GM12864 (cell line): Measurements from ENCODE around the gene ZDHHC18.
"Not testable (repeated sequence)": the region's sequence is repeated elsewhere in the genome, so short reads cannot be mapped to it uniquely, and the experiment has no call there.

Experiments used
- DNase-seq: peaks from one replicate; pipeline ENCODE4 v3.0.0-alpha.2; 2011; ENCODE audit warnings: low read depth
- H3K4me3 ChIP-seq: 2 replicates; pipeline ENCODE4 v1.5.1; 2011; ENCODE audit warnings: mild to moderate bottlenecking, low read depth, low read length, control low read depth
- CTCF ChIP-seq: IDR thresholded peaks from 2 replicates; pipeline ENCODE4 v1.5.1; 2011; ENCODE audit warnings: low read depth, mild to moderate bottlenecking, moderate library complexity, low read length, control low read depth, inconsistent platforms; ENCODE audit errors: missing control alignments

The ZDHHC18 gene

GRCh38 chr1:26833432-26834405 lies 7.2 kb downstream of the ZDHHC18 start:
- peak; percentile 92 for DNase-seq
- peak overlapping the region; percentile 5 for H3K4me3 ChIP-seq
- TF ChIP-seq CTCF, result peak; percentile 52

GRCh38 chr1:26837665-26838064 lies 11.2 kb downstream of the ZDHHC18 start:
- H3K4me3 ChIP-seq, DNase-seq: not testable (repeated sequence)

GRCh38 chr1:26838474-26839338 lies 12.2 kb downstream of the ZDHHC18 start:
- peak; percentile 68 for DNase-seq
- TF ChIP-seq CTCF, result no peak

GRCh38 chr1:26839339-26839722 lies 12.8 kb downstream of the ZDHHC18 start:
- H3K4me3 ChIP-seq, result no peak overlapping the region
- DNase-seq, result no peak
- no peak for TF ChIP-seq CTCF

More at GRCh38 chr1:26838474-26839338, 12.2 kb downstream of the ZDHHC18 start:
- no peak overlapping the region for H3K4me3 ChIP-seq

- no peak overlapping the region for H3K4me3 ChIP-seq
- no peak for DNase-seq
- no peak for TF ChIP-seq CTCF
These were observed 13.3 kb downstream of the ZDHHC18 start for GRCh38 chr1:26839779-26840178.

- no peak for DNase-seq
- no peak for TF ChIP-seq CTCF
- no peak overlapping the region for H3K4me3 ChIP-seq
These were observed 18.1 kb downstream of the ZDHHC18 start for GRCh38 chr1:26844424-26845196.

- not testable (repeated sequence) for H3K4me3 ChIP-seq, DNase-seq
These were observed 21.3 kb downstream of the ZDHHC18 start for GRCh38 chr1:26847826-26848225.
